Panc1 (cell line): ENCODE results near the gene NID2. TPM values are rescaled to one million over a fixed set of nuclear protein-coding genes. Genes with fewer than 3 reads are reported as not detected.

Experiments used
- ATAC-seq: fragments of 200-7000 bp; cut with Tn5 transposase; 2 replicates; pipeline ENCODE4 v1.9.1; 2020; ENCODE audit warnings: mild to moderate bottlenecking, moderate library complexity
- BruUV-seq: library from RNA; stranded (reverse); fragments of 400-500 nt; replicated peaks from 2 replicates; lab custom pipeline; 2021; lab: Mats Ljungman, UMichigan
- CTCF ChIA-PET: fragments of 300-600 bp; sonication (Branson Sonifier 250); formaldehyde crosslinking; loops from one replicate; lab custom pipeline; 2022; ENCODE audit warnings: antibody characterized with exemption; lab: Charles Lee
- POLR2A ChIA-PET: fragments of 300-600 bp; sonication (Branson Sonifier 250); formaldehyde crosslinking; loops from one replicate; lab custom pipeline; 2022; ENCODE audit warnings: antibody characterized with exemption; lab: Charles Lee
- DNase-seq: peaks from one replicate; pipeline ENCODE4 v3.0.0-alpha.2; 2010; ENCODE audit warnings: low read depth, low spot score
- H3K27ac ChIP-seq: 2 replicates; pipeline ENCODE4 v1.5.1; 2011; ENCODE audit warnings: mild to moderate bottlenecking, low read length, inconsistent platforms
- H3K27me3 ChIP-seq: fragments of 200-500 bp; sonication (Bioruptor generic); 2 replicates; pipeline ENCODE4 v1.6.0; 2014; ENCODE audit warnings: low read length, inconsistent platforms; ENCODE audit not compliant: control insufficient read depth, insufficient read depth
- H3K36me3 ChIP-seq: fragments of 200-500 bp; sonication (Bioruptor generic); 2 replicates; pipeline ENCODE4 v1.5.1; 2014; ENCODE audit warnings: inconsistent platforms, mild to moderate bottlenecking, low read length, moderate library complexity; ENCODE audit not compliant: control insufficient read depth, insufficient read depth
- H3K4me1 ChIP-seq: 2 replicates; pipeline ENCODE4 v1.5.1; 2011; ENCODE audit warnings: inconsistent platforms, mild to moderate bottlenecking, low read length, moderate library complexity; ENCODE audit not compliant: control insufficient read depth, insufficient read depth
- H3K4me3 ChIP-seq, 2 experiments: 2 replicates each; pipeline ENCODE4 v1.5.1; 2011 to 2012; ENCODE audit warnings: low read depth in 2 of 2, low read length in 2 of 2, mild to moderate bottlenecking in 2 of 2, inconsistent platforms in 1 of 2, moderate library complexity in 1 of 2
- H3K9me3 ChIP-seq: fragments of 200-500 bp; sonication (Bioruptor generic); 2 replicates; pipeline ENCODE4 v1.5.1; 2014; ENCODE audit warnings: low read depth, mild to moderate bottlenecking, inconsistent platforms, low read length, moderate library complexity; ENCODE audit not compliant: control insufficient read depth, insufficient read depth
- CTCF ChIP-seq: fragments of 450-650 bp; IDR thresholded peaks from 2 replicates; pipeline ENCODE4 v1.5.1; 2017; ENCODE audit warnings: mild to moderate bottlenecking
- POLR2AphosphoS5 ChIP-seq: IDR thresholded peaks from 2 replicates; pipeline ENCODE4 v1.6.1; 2012; ENCODE audit warnings: mild to moderate bottlenecking, low read depth, low read length, moderate library complexity
- REST ChIP-seq, 2 experiments: IDR thresholded peaks; 2 replicates each; pipeline ENCODE4 v1.6.1; 2011 to 2012; ENCODE audit warnings: low read depth in 2 of 2, control low read depth in 1 of 2, low read length in 1 of 2, mild to moderate bottlenecking in 1 of 2, moderate library complexity in 1 of 2; ENCODE audit not compliant: insufficient read depth in 1 of 2
- SIN3A ChIP-seq: IDR thresholded peaks from 2 replicates; pipeline ENCODE4 v1.6.1; 2012; ENCODE audit warnings: low read depth, mild to moderate bottlenecking, low read length, moderate library complexity, borderline replicate concordance; ENCODE audit not compliant: insufficient read depth
- TCF7L2 ChIP-seq: IDR thresholded peaks from 2 replicates; pipeline ENCODE4 v1.6.1; 2011; ENCODE audit warnings: mild to moderate bottlenecking, low read depth, low read length, inconsistent platforms
- in situ Hi-C: cut with HindIII; loops from 2 replicates; pipeline ENCODE4 v1.10.0; 2016; ENCODE audit warnings: low sequenced_read_pairs, low pct_unique_long_range_greater_than_20kb
- intact Hi-C: fragments of 100-400 bp; cut with micrococcal nuclease; formaldehyde crosslinking; loops from one replicate; pipeline ENCODE4 v1.10.0; 2022; ENCODE audit not compliant: unreplicated experiment
- total RNA-seq: library from RNA; stranded (reverse); gene quantifications from one replicate; pipeline ENCODE4 v1.2.1, GENCODE V29; 2021; ENCODE audit not compliant: unreplicated experiment

NID2 gene
- total RNA-seq, 1 experiment from 2014 or later, result 0.36 TPM

- 0 out of 2 replicates have a peak, but pooled peaks cover 3% of the 10 kb centered on the region for H3K9me3 ChIP-seq
- H3K36me3 ChIP-seq, result no peaks in the 10 kb centered on the region
- ATAC-seq (no peak), DNase-seq (no peak)
- CTCF ChIA-PET, result no interaction called here
- H3K27ac ChIP-seq, result no peak overlapping the region
- intact Hi-C loops (no loop called here), in situ Hi-C loops (no loop called here)
- TF ChIP-seq POLR2AphosphoS5 (no peak), TCF7L2 (no peak), SIN3A (no peak), CTCF (no peak), REST (IDR thresholded peaks at IDR 0.05; ENCODE audit: insufficient read depth in 1 of 2, low read depth in 2 of 2, low read length in 1 of 2) (no peak)
- POLR2A ChIA-PET, result no interaction called here
- no peak overlapping the region for H3K4me3 ChIP-seq
- BruUV-seq, result no TSS peak
- H3K4me1 ChIP-seq, result no peaks in the 10 kb centered on the region
- H3K27me3 ChIP-seq, result no peaks in the 10 kb centered on the region; the same call in none of the 2 replicates
Observed at GRCh38 chr14:51960866-51961265, 108.0 kb downstream of the NID2 start.

- DNase-seq (no peak), ATAC-seq (no peak)
- in situ Hi-C loops, result no loop called here
- TF ChIP-seq POLR2AphosphoS5 (no peak), REST (IDR thresholded peaks at IDR 0.05; ENCODE audit: insufficient read depth in 1 of 2, low read depth in 2 of 2, low read length in 1 of 2) (no peak), TCF7L2 (no peak), CTCF (no peak), SIN3A (no peak)
- intact Hi-C loops, result no loop called here
- Histone ChIP-seq H3K9me3 (0 out of 2 replicates have a peak, but pooled peaks cover 3% of the 10 kb centered on the region), H3K4me1 (no peaks in the 10 kb centered on the region), H3K36me3 (no peaks in the 10 kb centered on the region), H3K27ac (no peak overlapping the region), H3K4me3 (no peak overlapping the region), H3K27me3 (no peaks in the 10 kb centered on the region; the same call in none of the 2 replicates)
- ChIA-PET CTCF (no interaction called here), POLR2A (no interaction called here)
- no TSS peak for BruUV-seq
Observed at GRCh38 chr14:51959928-51960327, 108.9 kb downstream of the NID2 start.
